Measurements from ENCODE around the gene INO80. TPM values are rescaled to one million over a fixed set of nuclear protein-coding genes. Genes with fewer than 3 reads are reported as not detected.

The INO80 gene
- total RNA-seq, 2 donors from 2014 or later: 23.0 to 51.2 TPM

DNA sequence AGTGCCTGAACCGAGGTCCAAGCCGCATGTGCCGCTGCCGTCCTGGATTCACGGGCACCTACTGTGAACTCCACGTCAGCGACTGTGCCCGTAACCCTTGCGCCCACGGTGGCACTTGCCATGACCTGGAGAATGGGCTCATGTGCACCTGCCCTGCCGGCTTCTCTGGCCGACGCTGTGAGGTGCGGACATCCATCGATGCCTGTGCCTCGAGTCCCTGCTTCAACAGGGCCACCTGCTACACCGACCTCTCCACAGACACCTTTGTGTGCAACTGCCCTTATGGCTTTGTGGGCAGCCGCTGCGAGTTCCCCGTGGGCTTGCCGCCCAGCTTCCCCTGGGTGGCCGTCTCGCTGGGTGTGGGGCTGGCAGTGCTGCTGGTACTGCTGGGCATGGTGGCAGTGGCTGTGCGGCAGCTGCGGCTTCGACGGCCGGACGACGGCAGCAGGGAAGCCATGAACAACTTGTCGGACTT, 179.8 kb downstream of the INO80 start:
- Histone ChIP-seq H3K27ac (no peak overlapping the region), H3K9me3 (no peaks in the 10 kb centered on the region), H3K27me3 (replicated peaks; ENCODE audit: insufficient read depth) (no peaks in the 10 kb centered on the region), H3K4me3 (no peak overlapping the region), H3K36me3 (no peaks in the 10 kb centered on the region), H3K4me1 (replicated peaks) (no peaks in the 10 kb centered on the region)
- 95% methylated on average over 31 of the region's 31 CpGs for WGBS
- intact Hi-C loops (cut with DNase I): no loop called here
- no peak for DNase-seq (ENCODE audit: low spot score)
- TF ChIP-seq POLR2A (IDR thresholded peaks at IDR 0.05) (no peak), POLR2AphosphoS5 (IDR thresholded peaks at IDR 0.05) (no peak)
- TF ChIP-seq, protein P1, sequence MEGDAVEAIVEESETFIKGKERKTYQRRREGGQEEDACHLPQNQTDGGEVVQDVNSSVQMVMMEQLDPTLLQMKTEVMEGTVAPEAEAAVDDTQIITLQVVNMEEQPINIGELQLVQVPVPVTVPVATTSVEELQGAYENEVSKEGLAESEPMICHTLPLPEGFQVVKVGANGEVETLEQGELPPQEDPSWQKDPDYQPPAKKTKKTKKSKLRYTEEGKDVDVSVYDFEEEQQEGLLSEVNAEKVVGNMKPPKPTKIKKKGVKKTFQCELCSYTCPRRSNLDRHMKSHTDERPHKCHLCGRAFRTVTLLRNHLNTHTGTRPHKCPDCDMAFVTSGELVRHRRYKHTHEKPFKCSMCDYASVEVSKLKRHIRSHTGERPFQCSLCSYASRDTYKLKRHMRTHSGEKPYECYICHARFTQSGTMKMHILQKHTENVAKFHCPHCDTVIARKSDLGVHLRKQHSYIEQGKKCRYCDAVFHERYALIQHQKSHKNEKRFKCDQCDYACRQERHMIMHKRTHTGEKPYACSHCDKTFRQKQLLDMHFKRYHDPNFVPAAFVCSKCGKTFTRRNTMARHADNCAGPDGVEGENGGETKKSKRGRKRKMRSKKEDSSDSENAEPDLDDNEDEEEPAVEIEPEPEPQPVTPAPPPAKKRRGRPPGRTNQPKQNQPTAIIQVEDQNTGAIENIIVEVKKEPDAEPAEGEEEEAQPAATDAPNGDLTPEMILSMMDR (IDR thresholded peaks at IDR 0.05): no peak

DNA sequence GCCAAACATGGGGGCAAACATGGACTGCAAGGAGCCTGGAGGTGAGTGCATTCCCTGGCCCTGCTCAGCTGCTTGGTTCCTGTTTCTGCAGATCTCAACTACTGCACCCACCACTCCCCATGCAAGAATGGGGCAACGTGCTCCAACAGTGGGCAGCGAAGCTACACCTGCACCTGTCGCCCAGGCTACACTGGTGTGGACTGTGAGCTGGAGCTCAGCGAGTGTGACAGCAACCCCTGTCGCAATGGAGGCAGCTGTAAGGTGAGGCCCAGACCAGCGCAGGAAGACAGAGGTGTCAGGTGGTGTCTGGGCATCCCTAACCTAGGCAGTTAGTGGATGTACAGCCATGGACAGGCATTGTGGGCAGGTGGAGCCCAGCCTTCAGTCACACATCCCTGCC, 181.6 kb downstream of the INO80 start:
- no peak for DNase-seq (ENCODE audit: low spot score)
- TF ChIP-seq, protein P1 (IDR thresholded peaks at IDR 0.05): no peak
- TF ChIP-seq POLR2AphosphoS5 (IDR thresholded peaks at IDR 0.05) (no peak), POLR2A (IDR thresholded peaks at IDR 0.05) (no peak)
- 94% methylated on average over 6 of the region's 6 CpGs for WGBS
- H3K36me3 ChIP-seq: no peaks in the 10 kb centered on the region
- no peaks in the 10 kb centered on the region for H3K27me3 ChIP-seq (replicated peaks; ENCODE audit: insufficient read depth)
- H3K27ac ChIP-seq: no peak overlapping the region
- no peaks in the 10 kb centered on the region for H3K9me3 ChIP-seq
- H3K4me1 ChIP-seq (replicated peaks): peaks cover 14% of the 10 kb centered on the region
- H3K4me3 ChIP-seq: no peak overlapping the region
- intact Hi-C loops (cut with DNase I): no loop called here

DNA sequence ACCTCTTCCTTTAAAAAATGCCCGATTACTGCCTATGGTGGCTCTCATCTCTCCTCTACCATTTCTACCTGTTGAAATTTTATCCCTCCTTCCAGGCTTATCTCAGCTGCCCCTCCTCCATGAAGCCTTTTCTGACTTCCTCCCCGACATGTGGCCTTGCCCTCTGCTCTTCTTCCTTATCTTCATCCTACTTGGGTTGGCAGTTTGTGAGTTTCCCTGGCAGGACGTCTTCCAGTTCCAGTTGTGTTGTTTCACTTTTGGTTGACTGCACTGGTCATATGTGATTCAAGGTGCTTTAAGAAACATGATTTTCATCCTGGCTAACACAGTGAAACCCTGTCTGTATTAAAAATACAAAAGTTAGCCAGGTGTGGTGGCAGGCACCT, 182.6 kb downstream of the INO80 start:
- no peaks in the 10 kb centered on the region for H3K27me3 ChIP-seq (replicated peaks; ENCODE audit: insufficient read depth)
- peaks cover 19% of the 10 kb centered on the region for H3K4me1 ChIP-seq (replicated peaks)
- H3K9me3 ChIP-seq: no peaks in the 10 kb centered on the region
- intact Hi-C loops (cut with DNase I): no loop called here
- no peak overlapping the region for H3K27ac ChIP-seq
- H3K4me3 ChIP-seq: no peak overlapping the region
- no peak for DNase-seq (ENCODE audit: low spot score)
- 49% methylated on average over 3 of the region's 3 CpGs for WGBS
- H3K36me3 ChIP-seq: no peaks in the 10 kb centered on the region
- TF ChIP-seq POLR2AphosphoS5 (IDR thresholded peaks at IDR 0.05) (no peak), POLR2A (IDR thresholded peaks at IDR 0.05) (no peak)
- TF ChIP-seq, protein P1 (IDR thresholded peaks at IDR 0.05): no peak

DNA sequence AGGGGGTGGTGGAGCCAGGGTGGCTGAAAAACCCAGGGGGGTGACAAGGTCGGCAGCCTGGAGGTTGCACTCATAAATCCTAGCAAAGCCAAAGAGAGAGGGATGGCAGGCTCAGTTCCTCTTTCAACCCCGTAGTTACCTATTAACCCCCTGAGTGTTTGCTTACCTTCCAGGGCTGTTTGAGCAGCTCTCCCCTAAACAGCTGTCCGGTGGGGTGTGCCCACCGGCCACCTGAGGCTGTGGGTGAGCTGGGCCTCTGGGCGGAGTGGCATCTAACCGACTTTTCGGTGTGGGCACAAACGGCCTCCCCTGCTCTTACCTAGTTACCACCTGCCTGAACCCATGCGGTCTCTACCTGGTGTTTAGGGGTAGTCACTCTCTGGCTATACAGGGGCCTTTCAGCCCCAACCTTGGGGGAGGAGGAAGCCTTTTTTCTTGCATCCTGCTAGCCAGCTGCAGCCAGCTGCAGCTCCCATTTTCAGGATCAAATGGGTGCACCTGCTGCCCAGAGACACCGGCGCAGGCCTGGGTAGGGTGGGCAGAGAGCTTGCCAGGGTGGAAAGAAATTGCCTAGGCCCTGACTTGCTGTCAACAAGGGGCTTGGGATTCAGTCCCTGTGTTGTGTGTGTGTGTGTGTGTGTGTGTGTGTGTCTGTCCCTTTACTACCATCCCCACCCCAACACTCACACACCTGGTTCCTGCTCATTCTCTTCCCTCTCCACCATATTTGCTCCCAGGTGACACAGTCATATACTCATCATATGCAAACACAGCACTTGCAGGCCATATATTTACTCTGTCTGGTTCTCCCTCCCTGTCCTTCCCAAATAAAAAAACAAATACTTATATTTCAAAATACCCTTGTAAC, 183.2 kb downstream of the INO80 start:
- WGBS: 73% methylated on average over 11 of the region's 11 CpGs
- Histone ChIP-seq H3K9me3 (no peaks in the 10 kb centered on the region), H3K27ac (no peak overlapping the region), H3K36me3 (no peaks in the 10 kb centered on the region), H3K27me3 (replicated peaks; ENCODE audit: insufficient read depth) (peaks cover 2% of the 10 kb centered on the region), H3K4me1 (replicated peaks) (peaks cover 19% of the 10 kb centered on the region), H3K4me3 (no peak overlapping the region)
- intact Hi-C loops (cut with DNase I): no loop called here
- no peak for TF ChIP-seq POLR2AphosphoS5 (IDR thresholded peaks at IDR 0.05)
- TF ChIP-seq, protein P1 (IDR thresholded peaks at IDR 0.05): no peak
- no peak for TF ChIP-seq POLR2A (IDR thresholded peaks at IDR 0.05)
- no peak for DNase-seq (ENCODE audit: low spot score)

DNA sequence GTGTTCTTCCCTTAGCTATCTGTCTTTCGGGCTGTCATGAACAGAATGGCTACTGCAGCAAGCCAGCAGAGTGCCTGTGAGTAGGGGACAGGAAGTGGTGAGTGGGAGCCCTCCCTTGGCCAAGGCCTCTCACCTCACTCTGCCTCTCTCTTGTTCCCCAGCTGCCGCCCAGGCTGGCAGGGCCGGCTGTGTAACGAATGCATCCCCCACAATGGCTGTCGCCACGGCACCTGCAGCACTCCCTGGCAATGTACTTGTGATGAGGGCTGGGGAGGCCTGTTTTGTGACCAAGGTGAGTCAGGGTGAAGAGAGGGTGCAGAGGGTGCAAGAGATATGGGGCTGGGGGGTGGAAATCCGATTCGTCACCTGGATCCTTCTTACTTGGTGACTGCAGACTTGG, 183.9 kb downstream of the INO80 start:
- WGBS: 88% methylated on average over 8 of the region's 8 CpGs
- TF ChIP-seq, protein P1 (IDR thresholded peaks at IDR 0.05): no peak
- no peaks in the 10 kb centered on the region for H3K9me3 ChIP-seq
- intact Hi-C loops (cut with DNase I): no loop called here
- no peak overlapping the region for H3K27ac ChIP-seq
- peaks cover 19% of the 10 kb centered on the region for H3K4me1 ChIP-seq (replicated peaks)
- peaks cover 2% of the 10 kb centered on the region for H3K27me3 ChIP-seq (replicated peaks; ENCODE audit: insufficient read depth)
- DNase-seq (ENCODE audit: low spot score): no peak
- H3K36me3 ChIP-seq: no peaks in the 10 kb centered on the region
- H3K4me3 ChIP-seq: no peak overlapping the region

Data from prostate gland (tissue), 2 donors.